Fibroblast of pulmonary artery (primary cell): Measurements from ENCODE around the gene RBM19.

Source experiments
- DNase-seq: peaks from one replicate; pipeline ENCODE4 v3.0.0-alpha.2; 2010; ENCODE audit warnings: low read depth
- H3K4me3 ChIP-seq: replicated peaks from 2 replicates; pipeline ENCODE4 v1.5.1; 2011; ENCODE audit warnings: low read depth, mild to moderate bottlenecking, control low read depth, low read length, moderate library complexity
- CTCF ChIP-seq: IDR thresholded peaks from 2 replicates; pipeline ENCODE4 v1.5.1; 2011; ENCODE audit warnings: mild to moderate bottlenecking, control low read depth, low read length, inconsistent platforms; ENCODE audit errors: missing control alignments

The RBM19 gene

GRCh38 chr12:113936460-113936859 lies 29.7 kb downstream of the RBM19 start:
- H3K4me3 ChIP-seq = no peak overlapping the region
- no peak for DNase-seq
- no peak for TF ChIP-seq CTCF

- H3K4me3 ChIP-seq = no peak overlapping the region
- DNase-seq = peak; percentile 8
- TF ChIP-seq CTCF = no peak
These were observed 30.7 kb downstream of the RBM19 start for GRCh38 chr12:113935459-113935858.

GRCh38 chr12:113934946-113935345 lies 31.2 kb downstream of the RBM19 start:
- TF ChIP-seq CTCF = no peak
- no peak overlapping the region for H3K4me3 ChIP-seq
- DNase-seq = no peak

- no peak for TF ChIP-seq CTCF
- no peak for DNase-seq
- no peak overlapping the region for H3K4me3 ChIP-seq
These were observed 31.9 kb downstream of the RBM19 start for GRCh38 chr12:113934060-113934814.

GRCh38 chr12:113933201-113933786 lies 32.8 kb downstream of the RBM19 start:
- DNase-seq = peak; percentile 88
- no peak overlapping the region for H3K4me3 ChIP-seq
- peak; percentile 4 for TF ChIP-seq CTCF

GRCh38 chr12:113932381-113933196 lies 33.5 kb downstream of the RBM19 start:
- no peak overlapping the region for H3K4me3 ChIP-seq

More at GRCh38 chr12:113932381-113933196, 33.5 kb downstream of the RBM19 start:
- DNase-seq = peak; percentile 64
- TF ChIP-seq CTCF = no peak
